Activated CD4-positive, alpha-beta T cell treated with anti-CD3 and anti-CD28 coated beads for 36 hours (primary cell): ENCODE results near the gene CRY2. TPM values are rescaled to one million over a fixed set of nuclear protein-coding genes. Genes with fewer than 3 reads are reported as not detected.

ENCODE experiments used
- ATAC-seq: fragments of 200-7000 bp; cut with Tn5 transposase; one replicate; pipeline ENCODE4 v1.10.0; 2021; ENCODE audit warnings: mild to moderate bottlenecking, moderate library complexity
- CTCF ChIA-PET: fragments of 350-600 bp; sonication (Branson Sonifier 250); formaldehyde crosslinking; loops from one replicate; lab custom pipeline; 2021; ENCODE audit warnings: antibody characterized with exemption; lab: Charles Lee
- POLR2A ChIA-PET: fragments of 350-600 bp; sonication (Branson Sonifier 250); formaldehyde crosslinking; loops from one replicate; lab custom pipeline; 2021; ENCODE audit warnings: antibody characterized with exemption, inconsistent platforms; lab: Charles Lee
- DNase-seq: peaks from one replicate; pipeline ENCODE4 v3.0.0-alpha.2; 2020
- H3K27ac Mint-ChIP-seq: one replicate; pipeline ENCODE4 v1.8.0; 2021; ENCODE audit warnings: mixed read lengths
- H3K27me3 Mint-ChIP-seq: one replicate; pipeline ENCODE4 v1.8.0; 2021; ENCODE audit warnings: mixed read lengths
- H3K36me3 Mint-ChIP-seq: one replicate; pipeline ENCODE4 v1.8.0; 2021; ENCODE audit warnings: low read depth, mixed read lengths
- H3K4me1 Mint-ChIP-seq: one replicate; pipeline ENCODE4 v1.8.0; 2021; ENCODE audit warnings: mixed read lengths
- H3K4me3 Mint-ChIP-seq: one replicate; pipeline ENCODE4 v1.8.0; 2021; ENCODE audit warnings: mild to moderate bottlenecking, moderate library complexity, mixed read lengths
- H3K9me3 Mint-ChIP-seq: one replicate; pipeline ENCODE4 v1.8.0; 2021; ENCODE audit warnings: low read depth, mixed read lengths
- intact Hi-C, 2 experiments: fragments of 100-400 bp; cut with DNase I in 1 of 2; cut with micrococcal nuclease in 1 of 2; formaldehyde crosslinking; loops; one replicate each; pipeline versions ENCODE4 v1.14.2 to v1.15.1; 2022 to 2024; cut with DNase I, micrococcal nuclease
- total RNA-seq, 2 experiments: library from RNA; stranded (reverse); gene quantifications; one replicate each; pipeline ENCODE4 v1.2.3, GENCODE V29; 2021

The CRY2 gene
- total RNA-seq, 2 experiments from 2014 or later = 13.1 to 14.1 TPM

DNA sequence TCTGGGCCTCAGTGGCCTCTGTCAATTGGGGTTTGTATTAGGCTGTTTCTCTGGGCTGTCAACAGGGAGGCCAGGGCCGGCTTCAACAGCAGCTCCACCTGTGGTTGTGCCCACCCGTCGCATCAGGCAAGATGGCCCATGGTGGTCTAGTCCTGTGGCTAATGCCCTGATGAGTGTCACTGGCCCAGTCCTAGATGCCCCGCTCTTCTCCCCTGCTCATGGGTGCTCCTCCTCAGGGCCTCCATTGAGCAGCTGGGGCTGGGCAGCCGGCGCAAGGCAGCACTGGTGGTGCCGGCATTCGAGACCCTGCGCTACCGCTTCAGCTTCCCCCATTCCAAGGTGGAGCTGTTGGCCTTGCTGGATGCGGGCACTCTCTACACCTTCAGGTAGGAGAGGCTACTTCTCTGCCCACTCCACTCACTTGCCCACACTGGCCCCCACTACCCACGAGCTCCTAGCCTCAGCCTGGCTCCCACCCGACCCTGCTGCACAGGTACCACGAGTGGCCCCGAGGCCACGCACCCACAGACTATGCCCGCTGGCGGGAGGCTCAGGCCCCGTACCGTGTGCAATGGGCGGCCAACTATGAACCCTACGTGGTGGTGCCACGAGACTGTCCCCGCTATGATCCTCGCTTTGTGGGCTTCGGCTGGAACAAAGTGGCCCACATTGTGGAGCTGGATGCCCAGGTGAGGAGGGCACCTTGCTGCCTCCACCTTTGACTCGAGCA, 80.6 kb downstream of the CRY2 start:
- Mint-ChIP-seq H3K36me3 (no peaks in the 10 kb centered on the region), H3K27me3 (peaks cover 7% of the 10 kb centered on the region), H3K27ac (no peak overlapping the region), H3K9me3 (no peaks in the 10 kb centered on the region), H3K4me3 (no peak overlapping the region), H3K4me1 (peaks cover 21% of the 10 kb centered on the region)
- ChIA-PET CTCF (interaction anchor here (0.5 to 0.6 kb wide), 3 partner anchors 315 to 670 kb away, joined by 3 read pairs; no protein-coding TSS in a partner anchor), POLR2A (no interaction called here)
- DNase-seq (no peak), ATAC-seq (no peak)
- intact Hi-C loops = no loop called here

DNA sequence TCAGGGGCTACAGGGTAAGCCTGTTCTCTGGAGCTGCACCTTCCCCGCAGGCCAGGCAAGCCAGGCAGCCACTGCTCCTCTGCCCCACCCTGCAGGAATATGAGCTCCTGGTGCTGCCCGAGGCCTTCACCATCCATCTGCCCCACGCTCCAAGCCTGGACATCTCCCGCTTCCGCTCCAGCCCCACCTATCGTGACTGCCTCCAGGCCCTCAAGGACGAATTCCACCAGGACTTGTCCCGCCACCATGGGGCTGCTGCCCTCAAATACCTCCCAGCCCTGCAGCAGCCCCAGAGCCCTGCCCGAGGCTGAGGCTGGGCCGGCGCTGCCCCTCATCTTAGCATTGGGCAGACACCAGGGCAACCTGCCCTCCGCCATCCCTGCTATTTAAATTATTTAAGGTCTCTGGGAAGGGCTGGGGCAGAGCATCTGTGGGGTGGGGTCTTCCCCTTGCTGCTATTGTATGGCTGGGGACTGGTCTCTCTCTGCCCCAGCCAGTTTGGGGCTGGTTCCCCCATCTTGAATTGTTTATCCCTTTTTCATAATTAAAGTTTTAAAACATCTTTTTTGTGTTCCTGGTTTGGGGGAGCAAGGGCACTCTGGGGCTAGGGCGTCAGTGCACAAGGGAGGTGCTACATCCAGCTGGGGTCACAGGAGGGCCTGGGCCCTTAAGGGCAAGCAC, 81.4 kb downstream of the CRY2 start:
- intact Hi-C loops = no loop called here
- POLR2A ChIA-PET = no interaction called here
- ATAC-seq (no peak), DNase-seq (no peak)
- Mint-ChIP-seq H3K4me1 (peaks cover 18% of the 10 kb centered on the region), H3K4me3 (no peak overlapping the region), H3K9me3 (no peaks in the 10 kb centered on the region), H3K27ac (no peak overlapping the region), H3K36me3 (peaks cover 3% of the 10 kb centered on the region), H3K27me3 (peaks cover 4% of the 10 kb centered on the region)
- CTCF ChIA-PET = no interaction called here

DNA sequence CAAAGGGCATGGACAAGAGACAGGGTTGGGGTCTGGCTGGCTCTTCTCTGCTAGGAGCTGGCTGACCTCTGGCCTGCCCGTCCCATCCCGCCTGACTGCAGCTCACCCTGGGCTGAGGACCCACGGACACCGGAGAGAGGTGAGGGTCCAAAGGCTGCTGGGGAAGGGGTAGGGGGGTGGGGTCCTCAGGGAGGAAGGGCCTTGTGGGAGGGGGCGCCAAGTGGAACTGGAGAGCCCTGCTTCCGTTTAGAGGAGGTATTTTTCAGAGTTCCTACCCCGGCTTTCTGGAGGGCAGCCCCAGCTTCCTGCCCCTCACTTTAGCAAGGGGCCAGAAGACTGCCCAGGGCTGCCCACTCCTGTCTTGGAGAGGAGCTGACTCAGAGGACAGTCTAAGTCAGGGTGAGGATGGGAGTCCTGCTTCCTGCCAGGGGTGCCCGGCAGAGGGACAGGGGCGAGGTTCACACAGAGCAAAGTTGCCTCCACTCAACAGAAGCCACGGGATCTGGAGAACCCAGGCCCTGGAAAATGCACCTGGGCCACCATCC, 82.3 kb downstream of the CRY2 start:
- intact Hi-C loops = no loop called here
- Mint-ChIP-seq H3K27me3 (no peaks in the 10 kb centered on the region), H3K4me1 (peaks cover 18% of the 10 kb centered on the region), H3K9me3 (no peaks in the 10 kb centered on the region), H3K27ac (peak overlapping the region; percentile 59), H3K36me3 (peaks cover 3% of the 10 kb centered on the region), H3K4me3 (no peak overlapping the region)
- CTCF ChIA-PET = interaction anchor here (0.7 to 1.0 kb wide), 2 partner anchors 12 to 57 kb away, joined by 3 to 5 read pairs; no protein-coding TSS in a partner anchor
- ATAC-seq (peak; percentile 37), DNase-seq (no peak)
- POLR2A ChIA-PET = no interaction called here

DNA sequence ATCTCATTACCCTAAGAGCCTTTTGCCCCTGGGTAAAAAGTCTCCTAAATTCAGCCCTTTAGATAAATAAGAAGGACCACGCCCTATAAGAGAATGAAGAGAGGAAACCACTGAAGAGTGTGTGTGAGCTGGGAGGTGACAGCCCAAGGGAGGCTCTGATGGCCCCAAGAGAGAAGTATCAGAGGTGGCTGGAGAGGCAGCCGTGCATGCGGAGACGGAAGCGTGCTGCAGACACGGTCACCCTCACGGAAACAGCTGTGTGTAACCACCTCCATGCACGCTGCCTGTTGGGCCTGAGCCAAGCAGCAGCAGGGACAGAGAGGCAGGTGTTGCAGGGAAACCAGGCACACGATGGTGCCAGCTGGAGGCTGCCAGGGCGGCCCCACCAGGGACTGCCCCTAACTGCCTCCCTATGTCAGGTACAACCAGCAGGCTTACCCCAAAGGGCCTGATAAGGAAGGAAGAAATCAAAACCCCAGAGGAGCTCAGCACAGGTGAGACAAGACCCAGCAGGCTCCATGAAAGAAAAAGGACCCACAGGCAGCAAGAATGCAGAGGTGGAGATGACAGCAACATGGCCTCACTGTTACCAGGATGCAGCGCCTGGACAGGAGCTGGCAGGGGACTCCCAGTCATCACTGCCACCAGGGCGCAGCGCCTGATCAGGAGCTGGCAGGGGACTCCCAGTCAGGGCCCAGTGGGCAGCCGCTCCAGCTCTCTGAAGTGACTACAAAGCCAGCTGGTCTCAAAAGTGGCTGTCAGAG, 82.9 kb downstream of the CRY2 start:
- CTCF ChIA-PET = interaction anchor here (0.7 to 1.2 kb wide), 5 partner anchors 9 to 75 kb away, joined by 3 to 5 read pairs (median 3); no protein-coding TSS in a partner anchor
- POLR2A ChIA-PET = interaction anchor here (0.6 kb wide), 1 partner anchor 137 kb away, joined by 4 read pairs; no protein-coding TSS in a partner anchor
- Mint-ChIP-seq H3K36me3 (peaks cover 3% of the 10 kb centered on the region), H3K27ac (peak overlapping the region; percentile 59), H3K27me3 (no peaks in the 10 kb centered on the region), H3K4me1 (peaks cover 18% of the 10 kb centered on the region), H3K9me3 (no peaks in the 10 kb centered on the region), H3K4me3 (no peak overlapping the region)
- intact Hi-C loops = no loop called here
- ATAC-seq (peak; percentile 59), DNase-seq (peak; percentile 50)

DNA sequence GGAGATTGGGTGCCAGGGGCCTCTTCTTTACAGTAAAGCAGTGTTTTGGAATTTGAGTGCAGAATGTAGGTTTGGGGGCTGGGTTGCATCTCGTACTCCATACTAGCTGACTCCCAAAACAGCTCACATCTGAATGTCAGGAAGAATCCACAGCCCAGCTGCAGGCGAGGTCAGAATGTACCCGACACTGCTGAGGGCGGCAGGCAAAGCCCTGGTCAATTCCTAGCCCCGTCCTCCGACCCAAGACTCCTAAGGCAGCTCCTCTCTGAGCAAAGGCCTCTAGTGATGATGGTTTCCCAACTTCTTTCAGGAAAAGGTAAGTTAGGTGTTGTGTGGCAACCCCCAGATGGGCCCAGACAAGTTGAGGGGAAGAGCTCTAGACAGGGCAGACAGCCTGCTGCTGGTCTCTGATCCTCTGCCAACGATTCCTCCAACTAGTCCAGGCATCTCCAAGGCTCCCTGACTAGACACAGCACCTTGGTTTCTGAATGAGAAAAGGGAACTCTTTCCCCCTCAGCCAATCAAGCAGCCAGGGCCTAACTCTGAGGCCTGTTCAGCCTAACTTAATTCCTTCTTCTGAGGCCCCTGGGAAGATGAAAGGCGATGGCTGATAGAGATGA, 83.8 kb downstream of the CRY2 start:
- Mint-ChIP-seq H3K4me3 (no peak overlapping the region), H3K36me3 (peaks cover 3% of the 10 kb centered on the region), H3K4me1 (peaks cover 18% of the 10 kb centered on the region), H3K27ac (no peak overlapping the region), H3K27me3 (no peaks in the 10 kb centered on the region), H3K9me3 (no peaks in the 10 kb centered on the region)
- ChIA-PET CTCF (interaction anchor here (1.0 to 1.2 kb wide), 3 partner anchors 10 to 76 kb away, joined by 3 read pairs; no protein-coding TSS in a partner anchor), POLR2A (no interaction called here)
- intact Hi-C loops = no loop called here
- ATAC-seq (no peak), DNase-seq (no peak)

DNA sequence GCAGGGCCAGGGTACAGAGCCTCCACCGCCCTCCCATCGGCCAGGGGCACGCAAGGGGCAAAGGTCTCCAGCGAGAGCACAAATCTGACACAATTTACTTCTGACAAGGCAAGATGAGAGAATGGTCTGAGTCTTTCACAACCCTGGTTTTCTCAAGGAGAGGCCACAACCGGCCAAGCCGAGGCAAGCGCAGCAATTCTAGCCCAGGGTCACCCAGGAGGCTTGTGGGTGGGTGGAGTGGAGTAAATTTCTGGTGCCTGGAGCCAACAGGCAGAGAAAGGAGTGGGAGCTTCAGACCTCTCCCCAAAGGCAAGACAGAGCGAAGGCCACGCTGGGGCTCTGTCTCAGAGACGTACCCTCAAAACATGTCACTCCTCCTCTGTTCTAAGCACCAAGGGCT, 84.5 kb downstream of the CRY2 start:
- POLR2A ChIA-PET = no interaction called here
- CTCF ChIA-PET = interaction anchor here (0.7 kb wide), 1 partner anchor 73 kb away, joined by 3 read pairs; no protein-coding TSS in a partner anchor

DNA sequence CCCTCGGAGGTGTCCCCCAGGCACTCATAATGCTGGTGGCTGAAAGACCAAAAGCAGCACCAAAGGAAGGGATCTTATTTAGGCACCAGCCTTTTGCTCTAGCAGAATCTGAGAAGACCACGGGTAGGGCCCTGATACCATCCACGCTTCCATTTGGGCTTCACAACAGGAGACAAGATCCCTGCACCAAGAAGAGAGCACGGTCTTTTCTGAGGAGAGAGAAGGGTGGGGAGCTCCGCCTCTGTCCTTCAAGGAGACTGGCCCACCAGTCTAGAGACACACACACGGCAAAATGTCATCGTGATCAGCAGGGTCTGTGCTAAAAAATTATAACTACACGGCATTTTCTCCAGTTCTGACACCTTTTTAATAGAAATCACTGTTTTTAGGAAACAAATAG, 84.9 kb downstream of the CRY2 start:
- peaks cover 9% of the 10 kb centered on the region for H3K36me3 Mint-ChIP-seq
- no peak overlapping the region for H3K4me3 Mint-ChIP-seq
- H3K27ac Mint-ChIP-seq = no peak overlapping the region
- intact Hi-C loops = no loop called here
- no peak for ATAC-seq
- ChIA-PET CTCF (interaction anchor here (0.7 kb wide), 1 partner anchor 74 kb away, joined by 3 read pairs; no protein-coding TSS in a partner anchor), POLR2A (no interaction called here)
- no peaks in the 10 kb centered on the region for H3K9me3 Mint-ChIP-seq
- peaks cover 18% of the 10 kb centered on the region for H3K4me1 Mint-ChIP-seq
- H3K27me3 Mint-ChIP-seq = no peaks in the 10 kb centered on the region
- DNase-seq = no peak

More for the DNA sequence above, 84.5 kb downstream of the CRY2 start:
- no peak overlapping the region for H3K4me3 Mint-ChIP-seq
- intact Hi-C loops = no loop called here
- H3K36me3 Mint-ChIP-seq = peaks cover 6% of the 10 kb centered on the region
- peak overlapping the region; percentile 23 for H3K27ac Mint-ChIP-seq
- no peaks in the 10 kb centered on the region for H3K27me3 Mint-ChIP-seq
- H3K4me1 Mint-ChIP-seq = peaks cover 18% of the 10 kb centered on the region
- DNase-seq (no peak), ATAC-seq (no peak)
- H3K9me3 Mint-ChIP-seq = no peaks in the 10 kb centered on the region

Other genes starting within 250 kb of the CRY2 start
- gene CHST1, start 181.9 kb upstream of the CRY2 start, total RNA-seq = under 1 TPM; 0.11 to 0.12 TPM
- gene SLC35C1, start 42.3 kb upstream of the CRY2 start, total RNA-seq = 1 to 10 TPM; 9.6 to 9.8 TPM
- under 1 TPM; 0.37 to 0.39 TPM for gene MAPK8IP1, start 38.2 kb downstream of the CRY2 start, total RNA-seq
- gene FREY1, start 59.8 kb downstream of the CRY2 start, total RNA-seq = 1 to 10 TPM; 1.0 to 1.5 TPM
- gene PEX16, start 70.4 kb downstream of the CRY2 start, total RNA-seq = 10 to 100 TPM; 28.1 to 33.4 TPM
- 1 to 10 TPM in 1 of 2 experiments, under 1 TPM in 1; 0.75 to 1.1 TPM for gene LARGE2, start 75.2 kb downstream of the CRY2 start, total RNA-seq